WTC11 (cell line): ENCODE data around the gene CCSER1.

ENCODE experiments used
- ATF1 ChIP-seq: sonication (generic); formaldehyde crosslinking; IDR thresholded peaks from 2 replicates; pipeline ENCODE4 v1.8.1; 2023; ENCODE audit warnings: mild to moderate bottlenecking, moderate library complexity, missing genetic modification reagents
- CTCF ChIP-seq: fragments of 200-600 bp; IDR thresholded peaks from 2 replicates; pipeline ENCODE4 v1.8.0; 2022; ENCODE audit warnings: antibody characterized with exemption
- ELF4 ChIP-seq: sonication (generic); formaldehyde crosslinking; IDR thresholded peaks from 2 replicates; pipeline ENCODE4 v1.8.1; 2022; ENCODE audit warnings: low read depth, mild to moderate bottlenecking, moderate library complexity, missing genetic modification reagents
- IRF1 ChIP-seq: sonication (generic); formaldehyde crosslinking; IDR thresholded peaks from 2 replicates; pipeline ENCODE4 v1.8.0; 2023; ENCODE audit warnings: missing genetic modification reagents
- NFYB ChIP-seq: sonication (generic); formaldehyde crosslinking; conservative IDR thresholded peaks from 2 replicates; pipeline ENCODE4 v1.8.0; 2022; ENCODE audit warnings: low read depth, missing genetic modification reagents
- RELA ChIP-seq: sonication (generic); formaldehyde crosslinking; IDR thresholded peaks from 2 replicates; pipeline ENCODE4 v1.8.1; 2022; ENCODE audit warnings: missing genetic modification reagents, mild to moderate bottlenecking, borderline replicate concordance
- ZNF219 ChIP-seq: sonication (generic); formaldehyde crosslinking; IDR thresholded peaks from 2 replicates; pipeline ENCODE4 v1.8.0; 2023; ENCODE audit warnings: missing genetic modification reagents, mild to moderate bottlenecking, borderline replicate concordance

GRCh38 chr4:91279899-91280298, 1152.7 kb downstream of the CCSER1 start:
- TF ChIP-seq CTCF (no peak), ATF1 (CRISPR knock-in tag) (no peak), RELA (CRISPR knock-in tag) (no peak), ELF4 (no peak), ZNF219 (no peak), NFYB (no peak), IRF1 (CRISPR knock-in tag) (no peak)
